Natural killer cell (primary cell): ENCODE results near the gene S100A3. TPM values are rescaled to one million over a fixed set of nuclear protein-coding genes. Genes with fewer than 3 reads are reported as not detected.

ENCODE experiments used
- ATAC-seq, 3 donors: fragments of 150-1000 bp in 2 of 3; fragments of 200-7000 bp in 1 of 3; cut with Tn5 transposase; 1 replicate in 1 of 3; 2 replicates in 2 of 3; pipeline ENCODE4 v1.10.0; 2021; ENCODE audit warnings: mild to moderate bottlenecking in 2 of 3, moderate library complexity in 2 of 3
- DNase-seq, 2 donors: peaks; one replicate each; pipeline versions ENCODE4 v3.0.0 to v3.0.0-alpha.2; 2013 to 2021; ENCODE audit warnings: mixed read lengths in 1 of 2
- H3K27ac ChIP-seq: one replicate; pipeline ENCODE4 v1.5.1; 2013; ENCODE audit warnings: mild to moderate bottlenecking, low read length
- H3K27me3 ChIP-seq: one replicate; pipeline ENCODE4 v1.6.1; 2013; ENCODE audit warnings: low read length; ENCODE audit not compliant: control insufficient read depth, insufficient read depth
- H3K36me3 ChIP-seq: one replicate; pipeline ENCODE4 v1.6.1; 2013; ENCODE audit warnings: low read length; ENCODE audit not compliant: control insufficient read depth, insufficient read depth
- H3K4me1 ChIP-seq: one replicate; pipeline ENCODE4 v1.6.1; 2013; ENCODE audit warnings: low read length; ENCODE audit not compliant: control insufficient read depth, insufficient read depth
- H3K4me3 ChIP-seq: one replicate; pipeline ENCODE4 v1.5.1; 2013; ENCODE audit warnings: low read length
- H3K9me3 ChIP-seq: one replicate; pipeline ENCODE4 v1.6.1; 2013; ENCODE audit warnings: low read length; ENCODE audit not compliant: control insufficient read depth, insufficient read depth
- H3K27ac Mint-ChIP-seq, 2 donors: one replicate each; pipeline ENCODE4 v1.8.0; 2022; ENCODE audit warnings: mild to moderate bottlenecking in 2 of 2, mixed read lengths in 2 of 2, moderate library complexity in 1 of 2
- H3K27me3 Mint-ChIP-seq, 2 donors: one replicate each; pipeline ENCODE4 v1.8.0; 2022; ENCODE audit warnings: low read depth in 2 of 2, mixed read lengths in 2 of 2
- H3K36me3 Mint-ChIP-seq: one replicate; pipeline ENCODE4 v1.8.0; 2022; ENCODE audit warnings: mixed read lengths
- H3K4me1 Mint-ChIP-seq, 2 donors: one replicate each; pipeline ENCODE4 v1.8.0; 2022; ENCODE audit warnings: mixed read lengths in 2 of 2
- H3K4me3 Mint-ChIP-seq: one replicate; pipeline ENCODE4 v1.8.0; 2022; ENCODE audit warnings: mild to moderate bottlenecking, moderate library complexity, mixed read lengths
- H3K9me3 Mint-ChIP-seq, 2 donors: one replicate each; pipeline ENCODE4 v1.8.0; 2022; ENCODE audit warnings: mixed read lengths in 2 of 2
- WGBS: methylation state at CpG from one replicate; pipeline ENCODE4 v1.1.7; 2013; ENCODE audit warnings: missing lambda C conversion rate; ENCODE audit not compliant: insufficient coverage; 5-methylcytosine and 5-hydroxymethylcytosine counted together
- intact Hi-C: fragments of 100-400 bp; cut with micrococcal nuclease; formaldehyde crosslinking; loops from one replicate; pipeline ENCODE4 v1.14.2; 2022
- total RNA-seq, 4 donors: library from RNA; stranded (reverse); fragments of 120-200 nt in 1 of 4; gene quantifications; one replicate each; pipeline versions ENCODE4 v1.2.3 to v1.2.4, GENCODE V29; 2013 to 2022
- TF ChIP-seq, protein P1 (sequence below): fragments of 200-600 bp; IDR thresholded peaks from one replicate; pipeline ENCODE4 v1.8.0; 2022; ENCODE audit warnings: antibody characterized with exemption

S100A3 gene
- total RNA-seq, 3 donors from 2014 or later (not counting 1 experiment from before 2014, with no cell fraction given) = not detected

GRCh38 chr1:153543736-153544135, 5.3 kb downstream of the S100A3 start:
- no peaks in the 10 kb centered on the region for H3K27me3 ChIP-seq
- no peak overlapping the region for H3K27ac ChIP-seq
- intact Hi-C loops = no loop called here
- Mint-ChIP-seq H3K27me3 (no peaks in the 10 kb centered on the region), H3K4me3 (peak overlapping the region; percentile 98), H3K9me3 (no peaks in the 10 kb centered on the region), H3K4me1 (peaks cover 68 to 86% of the 10 kb centered on the region in 2 donors), H3K27ac (peak overlapping the region; percentile 94 to 98), H3K36me3 (no peaks in the 10 kb centered on the region)
- TF ChIP-seq, protein P1, sequence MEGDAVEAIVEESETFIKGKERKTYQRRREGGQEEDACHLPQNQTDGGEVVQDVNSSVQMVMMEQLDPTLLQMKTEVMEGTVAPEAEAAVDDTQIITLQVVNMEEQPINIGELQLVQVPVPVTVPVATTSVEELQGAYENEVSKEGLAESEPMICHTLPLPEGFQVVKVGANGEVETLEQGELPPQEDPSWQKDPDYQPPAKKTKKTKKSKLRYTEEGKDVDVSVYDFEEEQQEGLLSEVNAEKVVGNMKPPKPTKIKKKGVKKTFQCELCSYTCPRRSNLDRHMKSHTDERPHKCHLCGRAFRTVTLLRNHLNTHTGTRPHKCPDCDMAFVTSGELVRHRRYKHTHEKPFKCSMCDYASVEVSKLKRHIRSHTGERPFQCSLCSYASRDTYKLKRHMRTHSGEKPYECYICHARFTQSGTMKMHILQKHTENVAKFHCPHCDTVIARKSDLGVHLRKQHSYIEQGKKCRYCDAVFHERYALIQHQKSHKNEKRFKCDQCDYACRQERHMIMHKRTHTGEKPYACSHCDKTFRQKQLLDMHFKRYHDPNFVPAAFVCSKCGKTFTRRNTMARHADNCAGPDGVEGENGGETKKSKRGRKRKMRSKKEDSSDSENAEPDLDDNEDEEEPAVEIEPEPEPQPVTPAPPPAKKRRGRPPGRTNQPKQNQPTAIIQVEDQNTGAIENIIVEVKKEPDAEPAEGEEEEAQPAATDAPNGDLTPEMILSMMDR = no peak
- no peak overlapping the region for H3K4me3 ChIP-seq
- ATAC-seq (no peak), DNase-seq (peak in 1 of 2 donors; percentile 9)
- 66% methylated on average over 3 of the region's 4 CpGs for WGBS
- peaks cover 20% of the 10 kb centered on the region for H3K36me3 ChIP-seq
- no peaks in the 10 kb centered on the region for H3K9me3 ChIP-seq
- H3K4me1 ChIP-seq = peaks cover 84% of the 10 kb centered on the region

DNA sequence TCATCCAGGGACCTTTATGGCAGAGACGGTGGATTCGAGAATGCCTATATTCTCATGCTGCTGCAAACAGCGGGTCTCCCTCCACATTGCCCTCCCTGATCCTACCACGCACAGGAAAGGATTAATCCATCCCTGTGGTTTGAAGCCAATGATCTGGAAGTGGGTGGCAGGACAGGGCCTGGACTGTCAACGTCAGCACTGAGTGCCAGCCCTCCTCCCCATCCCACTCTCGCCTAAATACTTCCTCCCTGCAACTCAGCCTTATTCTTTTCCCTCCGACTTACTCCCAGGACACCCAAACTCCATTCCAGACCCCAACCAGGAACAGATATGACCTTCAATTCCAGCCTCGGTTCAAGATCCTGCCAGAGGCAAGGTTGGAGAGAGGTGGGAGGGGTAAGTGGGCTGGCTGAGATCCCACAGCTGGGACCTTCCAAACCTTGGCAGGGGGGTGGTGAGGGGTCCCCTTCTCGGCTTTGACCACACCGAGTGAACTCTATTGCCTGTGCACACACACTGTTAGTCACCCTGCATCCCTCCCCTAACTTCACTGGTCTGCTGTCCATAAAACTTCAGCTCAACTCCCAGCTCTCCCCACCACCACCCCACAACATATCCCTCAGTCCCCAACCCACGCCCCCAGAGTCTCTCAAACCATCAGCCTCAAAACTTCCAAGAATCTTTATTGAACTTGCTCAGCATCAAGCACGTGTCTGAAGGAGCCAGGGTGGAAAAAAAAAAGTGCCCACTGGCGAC, 5.9 kb downstream of the S100A3 start:
- intact Hi-C loops = no loop called here
- ATAC-seq (no peak), DNase-seq (no peak)
- Mint-ChIP-seq H3K4me3 (peak overlapping the region; percentile 45), H3K27ac (peak overlapping the region; percentile 94 to 98), H3K27me3 (no peaks in the 10 kb centered on the region), H3K9me3 (no peaks in the 10 kb centered on the region), H3K4me1 (peaks cover 68 to 87% of the 10 kb centered on the region in 2 donors), H3K36me3 (no peaks in the 10 kb centered on the region)
- Histone ChIP-seq H3K27ac (no peak overlapping the region), H3K4me1 (peaks cover 82% of the 10 kb centered on the region), H3K9me3 (no peaks in the 10 kb centered on the region), H3K4me3 (no peak overlapping the region), H3K36me3 (peaks cover 20% of the 10 kb centered on the region), H3K27me3 (no peaks in the 10 kb centered on the region)
- 79% methylated on average over 10 of the region's 13 CpGs for WGBS
- TF ChIP-seq, protein P1 = no peak

- H3K36me3 Mint-ChIP-seq = no peaks in the 10 kb centered on the region
- no peak for DNase-seq
- intact Hi-C loops = no loop called here
- TF ChIP-seq, protein P1 = no peak
- H3K4me1 Mint-ChIP-seq = peaks cover 69 to 88% of the 10 kb centered on the region in 2 donors
- no peak for ATAC-seq
- H3K9me3 Mint-ChIP-seq = no peaks in the 10 kb centered on the region
- Histone ChIP-seq H3K4me3 (no peak overlapping the region), H3K9me3 (no peaks in the 10 kb centered on the region), H3K4me1 (peaks cover 80% of the 10 kb centered on the region), H3K27me3 (no peaks in the 10 kb centered on the region), H3K27ac (peak overlapping the region; percentile 32), H3K36me3 (peaks cover 20% of the 10 kb centered on the region)
- H3K27me3 Mint-ChIP-seq = no peaks in the 10 kb centered on the region
- H3K4me3 Mint-ChIP-seq = peak overlapping the region; percentile 74
- 85% methylated on average over 11 of the region's 13 CpGs for WGBS
- H3K27ac Mint-ChIP-seq = peak overlapping the region; percentile 84 to 98
These were observed 7.1 kb downstream of the S100A3 start for GRCh38 chr1:153541641-153542590.
